Activated naive CD4-positive, alpha-beta T cell treated with anti-CD3 and anti-CD28 coated beads, Interleukin-2, amount 10 ng/mL, durations not matched to agents 7 days and 5 days (primary cell): ENCODE results near the gene BRMS1L.
"Not testable (repeated sequence)": the region's sequence is repeated elsewhere in the genome, so short reads cannot be mapped to it uniquely, and the experiment has no call there.

Experiments
- CTCF ChIA-PET: fragments of 350-600 bp; sonication (Branson Sonifier 250); formaldehyde crosslinking; loops from one replicate; lab custom pipeline; 2021; ENCODE audit warnings: antibody characterized with exemption; lab: Charles Lee
- DNase-seq: peaks from one replicate; pipeline ENCODE4 v3.0.0-alpha.2; 2020
- H3K27ac Mint-ChIP-seq: one replicate; pipeline ENCODE4 v1.8.0; 2021; ENCODE audit warnings: mild to moderate bottlenecking, moderate library complexity, mixed read lengths
- H3K27me3 Mint-ChIP-seq: one replicate; pipeline ENCODE4 v1.8.0; 2021; ENCODE audit warnings: mild to moderate bottlenecking, mixed read lengths
- H3K36me3 Mint-ChIP-seq: one replicate; pipeline ENCODE4 v1.8.0; 2021; ENCODE audit warnings: mixed read lengths
- H3K4me1 Mint-ChIP-seq: one replicate; pipeline ENCODE4 v1.8.0; 2021; ENCODE audit warnings: mixed read lengths
- H3K4me3 Mint-ChIP-seq: one replicate; pipeline ENCODE4 v1.8.0; 2021; ENCODE audit warnings: mild to moderate bottlenecking, moderate library complexity, mixed read lengths
- H3K9me3 Mint-ChIP-seq: one replicate; pipeline ENCODE4 v1.8.0; 2021; ENCODE audit warnings: mixed read lengths

Gene BRMS1L, protein sequence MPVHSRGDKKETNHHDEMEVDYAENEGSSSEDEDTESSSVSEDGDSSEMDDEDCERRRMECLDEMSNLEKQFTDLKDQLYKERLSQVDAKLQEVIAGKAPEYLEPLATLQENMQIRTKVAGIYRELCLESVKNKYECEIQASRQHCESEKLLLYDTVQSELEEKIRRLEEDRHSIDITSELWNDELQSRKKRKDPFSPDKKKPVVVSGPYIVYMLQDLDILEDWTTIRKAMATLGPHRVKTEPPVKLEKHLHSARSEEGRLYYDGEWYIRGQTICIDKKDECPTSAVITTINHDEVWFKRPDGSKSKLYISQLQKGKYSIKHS

DNA sequence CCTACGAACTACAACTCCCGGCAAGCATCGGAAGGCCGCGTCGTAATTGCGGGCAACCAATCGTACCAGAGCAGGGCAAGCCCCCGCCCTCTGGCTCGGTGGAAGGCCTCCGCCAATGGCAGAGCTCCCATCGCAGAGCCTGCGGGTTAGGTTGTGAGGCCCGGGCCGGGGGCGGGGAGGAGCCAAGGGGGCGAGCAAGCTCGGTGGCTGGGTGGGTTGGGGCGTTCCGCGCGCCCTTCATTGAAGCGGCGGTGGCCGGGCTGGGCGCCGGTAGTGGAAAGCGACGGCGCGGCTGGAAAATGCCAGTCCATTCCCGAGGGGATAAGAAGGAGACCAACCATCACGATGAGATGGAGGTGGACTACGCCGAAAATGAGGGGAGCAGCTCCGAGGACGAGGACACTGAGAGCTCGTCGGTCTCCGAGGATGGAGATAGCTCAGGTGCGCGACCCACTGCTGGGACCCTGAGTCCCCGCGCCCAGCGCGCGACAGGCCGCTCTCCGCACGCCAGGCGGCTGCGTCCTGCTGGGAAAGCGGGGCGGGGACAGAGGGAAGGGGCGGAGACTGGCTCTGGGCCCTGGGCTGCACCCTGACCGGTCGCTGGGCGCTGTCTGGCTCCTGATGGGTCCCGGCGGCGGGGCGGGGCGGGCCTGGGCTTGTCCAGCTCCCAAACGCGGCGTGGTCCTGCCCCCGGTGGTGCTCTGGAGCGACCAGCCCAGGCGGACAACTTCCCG is at the start of gene BRMS1L:
BRMS1L (plus strand) TSS at position 121 of the 734 bp plus-strand sequence; CDS start at position 300, 179 bp downstream.
- CTCF ChIA-PET: interaction anchor here (0.8 to 1.4 kb wide), 3 partner anchors 8 to 19 kb away, joined by 4 to 8 read pairs (median 6); no protein-coding TSS in a partner anchor
- Mint-ChIP-seq H3K36me3 (peaks cover 5% of the 10 kb centered on the region), H3K27me3 (peaks cover 15% of the 10 kb centered on the region), H3K4me3 (peak within 1 kb of the TSS; percentile 89), H3K27ac (peak within 1 kb of the TSS; percentile 91), H3K9me3 (no peaks in the 10 kb centered on the region), H3K4me1 (peaks cover 31% of the 10 kb centered on the region)
- peak; percentile 99 for DNase-seq

GRCh38 chr14:35776823-35777222 is 49.3 kb upstream of the BRMS1L start:
- CTCF ChIA-PET: no interaction called here
- no peak for DNase-seq
- no peaks in the 10 kb centered on the region for H3K27me3 Mint-ChIP-seq
- H3K4me3 Mint-ChIP-seq: no peak overlapping the region
- H3K27ac Mint-ChIP-seq: no peak overlapping the region
- peaks cover 15% of the 10 kb centered on the region for H3K9me3 Mint-ChIP-seq
- no peaks in the 10 kb centered on the region for H3K4me1 Mint-ChIP-seq
- H3K36me3 Mint-ChIP-seq: peaks cover 12% of the 10 kb centered on the region

DNA sequence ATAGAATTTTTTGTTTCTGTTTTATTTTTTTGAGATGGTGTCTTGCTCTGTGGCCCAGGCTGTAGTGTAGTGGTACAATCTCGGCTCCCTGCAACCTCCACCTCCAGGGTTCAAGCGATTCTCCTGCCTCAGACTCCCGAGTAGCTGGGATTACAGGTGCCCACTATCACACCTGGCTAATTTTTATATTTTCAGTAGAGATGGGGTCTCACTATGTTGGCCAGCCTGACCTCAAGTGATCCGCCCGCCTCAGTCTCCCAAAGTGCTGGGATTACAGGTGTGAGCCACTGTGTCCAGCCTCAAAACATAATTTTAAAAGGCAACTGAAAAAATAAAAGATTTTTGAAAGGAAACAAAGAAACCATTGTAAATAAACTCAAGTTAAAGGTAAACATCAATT is 48.6 kb upstream of the BRMS1L start:
- H3K4me3 Mint-ChIP-seq, H3K27ac Mint-ChIP-seq, DNase-seq, H3K27me3 Mint-ChIP-seq, H3K4me1 Mint-ChIP-seq, CTCF ChIA-PET: not testable (repeated sequence)
- Mint-ChIP-seq H3K9me3 (peaks cover 15% of the 10 kb centered on the region), H3K36me3 (peaks cover 12% of the 10 kb centered on the region)

GRCh38 chr14:35779368-35779767 is 46.8 kb upstream of the BRMS1L start:
- CTCF ChIA-PET: no interaction called here
- no peak for DNase-seq
- Mint-ChIP-seq H3K27me3 (no peaks in the 10 kb centered on the region), H3K9me3 (peaks cover 15% of the 10 kb centered on the region), H3K4me1 (peaks cover under 1% of the 10 kb centered on the region), H3K27ac (no peak overlapping the region), H3K4me3 (no peak overlapping the region), H3K36me3 (peaks cover 9% of the 10 kb centered on the region)

DNA sequence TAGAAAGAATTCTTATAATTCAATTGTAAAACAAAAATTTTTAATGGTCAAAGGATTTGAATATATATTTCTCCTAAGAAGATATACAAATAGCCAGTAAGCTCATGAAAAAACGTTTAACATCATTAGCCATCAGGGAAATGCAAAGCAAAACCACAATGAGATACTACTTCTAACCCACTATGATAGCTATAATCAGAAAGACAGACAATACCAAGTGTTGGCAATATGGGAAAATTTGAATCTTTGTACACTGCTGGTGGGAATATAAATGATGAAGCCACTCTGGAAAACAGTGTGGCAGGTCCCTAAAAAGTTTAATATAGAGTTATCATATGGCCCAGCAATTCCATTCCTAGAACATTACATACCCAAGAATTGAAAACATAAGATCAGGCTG is 42.4 kb upstream of the BRMS1L start:
- DNase-seq: no peak
- no peak overlapping the region for H3K27ac Mint-ChIP-seq
- CTCF ChIA-PET: no interaction called here
- H3K4me3 Mint-ChIP-seq: no peak overlapping the region
- H3K36me3 Mint-ChIP-seq: peaks cover 7% of the 10 kb centered on the region
- peaks cover 2% of the 10 kb centered on the region for H3K4me1 Mint-ChIP-seq
- peaks cover 15% of the 10 kb centered on the region for H3K9me3 Mint-ChIP-seq
- no peaks in the 10 kb centered on the region for H3K27me3 Mint-ChIP-seq

- Mint-ChIP-seq H3K27me3 (no peaks in the 10 kb centered on the region), H3K4me1 (peaks cover 16% of the 10 kb centered on the region), H3K36me3 (peaks cover 7% of the 10 kb centered on the region), H3K27ac (no peak overlapping the region), H3K4me3 (no peak overlapping the region), H3K9me3 (no peaks in the 10 kb centered on the region)
- CTCF ChIA-PET: interaction anchor here (0.7 kb wide), 1 partner anchor 332 kb away, joined by 3 read pairs; no protein-coding TSS in a partner anchor
- no peak for DNase-seq
Measured at GRCh38 chr14:35786856-35787255, 39.3 kb upstream of the BRMS1L start.

- Mint-ChIP-seq H3K4me1 (peaks cover 14% of the 10 kb centered on the region), H3K36me3 (peaks cover 5% of the 10 kb centered on the region), H3K27me3 (no peaks in the 10 kb centered on the region), H3K4me3 (no peak overlapping the region), H3K9me3 (no peaks in the 10 kb centered on the region), H3K27ac (no peak overlapping the region)
- CTCF ChIA-PET: no interaction called here
- DNase-seq: no peak
Measured at GRCh38 chr14:35789651-35790050, 36.5 kb upstream of the BRMS1L start.

- H3K4me3 Mint-ChIP-seq: no peak overlapping the region
- H3K4me1 Mint-ChIP-seq: peaks cover 15% of the 10 kb centered on the region
- H3K9me3 Mint-ChIP-seq: peaks cover 1% of the 10 kb centered on the region
- H3K27me3 Mint-ChIP-seq: no peaks in the 10 kb centered on the region
- H3K36me3 Mint-ChIP-seq: peaks cover 5% of the 10 kb centered on the region
- CTCF ChIA-PET: interaction anchor here (0.8 kb wide), 1 partner anchor 83 kb away, joined by 4 read pairs; no protein-coding TSS in a partner anchor
- DNase-seq: no peak
- no peak overlapping the region for H3K27ac Mint-ChIP-seq
Measured at GRCh38 chr14:35797796-35798195, 28.3 kb upstream of the BRMS1L start.

GRCh38 chr14:35806006-35806907 is 19.9 kb upstream of the BRMS1L start:
- Mint-ChIP-seq H3K4me1 (peaks cover 35% of the 10 kb centered on the region), H3K27me3 (peaks cover 4% of the 10 kb centered on the region), H3K27ac (no peak overlapping the region), H3K4me3 (no peak overlapping the region), H3K36me3 (peaks cover 3% of the 10 kb centered on the region), H3K9me3 (peaks cover 1% of the 10 kb centered on the region)
- CTCF ChIA-PET: interaction anchor here (1.0 to 2.2 kb wide), 4 partner anchors 11 to 119 kb away, joined by 3 to 10 read pairs (median 5); partner anchors contain the start of gene BRMS1L
- no peak for DNase-seq

DNA sequence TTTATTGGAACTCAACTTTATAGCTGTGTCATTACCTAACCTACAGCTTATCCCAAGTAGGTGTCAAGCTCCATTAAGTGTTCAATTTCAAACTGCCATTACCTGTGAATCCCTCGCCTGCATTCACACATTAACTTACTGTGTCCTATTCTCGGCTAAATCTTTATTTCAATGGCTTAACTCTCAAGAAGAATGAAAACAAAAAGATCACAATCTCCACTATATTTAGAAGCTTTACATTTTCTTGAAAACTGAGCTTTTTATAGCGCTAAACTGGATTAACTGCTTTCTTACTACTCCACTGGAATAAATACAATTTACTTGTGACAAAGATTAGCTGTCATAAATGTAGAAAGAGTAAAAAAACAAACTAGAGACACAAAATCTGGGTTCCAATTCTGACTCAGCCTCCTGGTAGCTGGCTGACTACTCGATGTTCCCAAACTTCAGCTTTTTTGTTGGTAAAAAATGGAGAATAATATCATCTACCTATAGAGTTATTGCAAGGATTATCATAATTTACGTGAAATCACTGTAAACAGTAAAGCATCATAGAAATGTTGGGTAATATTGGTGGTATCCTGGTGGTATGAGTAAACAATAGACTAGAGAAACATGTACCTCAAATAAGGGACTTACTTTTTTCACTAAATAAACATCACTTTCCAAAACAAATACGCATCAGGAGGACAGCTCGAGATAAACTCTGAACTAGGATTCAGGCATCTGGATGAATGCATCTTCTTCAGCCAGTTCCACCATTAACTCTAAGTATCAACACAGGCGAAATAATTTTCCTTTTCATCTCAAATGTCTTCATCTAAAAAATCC is 18.8 kb upstream of the BRMS1L start:
- peaks cover 2% of the 10 kb centered on the region for H3K36me3 Mint-ChIP-seq
- peaks cover 31% of the 10 kb centered on the region for H3K4me1 Mint-ChIP-seq
- no peak for DNase-seq
- H3K27ac Mint-ChIP-seq: peak overlapping the region; percentile 67
- H3K4me3 Mint-ChIP-seq: peak overlapping the region; percentile 99
- H3K9me3 Mint-ChIP-seq: peaks cover under 1% of the 10 kb centered on the region
- H3K27me3 Mint-ChIP-seq: peaks cover 4% of the 10 kb centered on the region
- CTCF ChIA-PET: interaction anchor here (1.0 to 2.2 kb wide), 5 partner anchors 10 to 120 kb away, joined by 3 to 10 read pairs (median 4); partner anchors contain the start of gene BRMS1L

GRCh38 chr14:35808076-35808637 is 18.0 kb upstream of the BRMS1L start:
- Mint-ChIP-seq H3K9me3 (no peaks in the 10 kb centered on the region), H3K36me3 (peaks cover 2% of the 10 kb centered on the region), H3K4me3 (peak overlapping the region; percentile 99), H3K27me3 (peaks cover 4% of the 10 kb centered on the region), H3K27ac (peak overlapping the region; percentile 98), H3K4me1 (peaks cover 31% of the 10 kb centered on the region)
- peak; percentile 36 for DNase-seq
- CTCF ChIA-PET: interaction anchor here (1.8 to 2.2 kb wide), 2 partner anchors 10 to 18 kb away, joined by 6 to 10 read pairs; partner anchors contain the start of gene BRMS1L

DNA sequence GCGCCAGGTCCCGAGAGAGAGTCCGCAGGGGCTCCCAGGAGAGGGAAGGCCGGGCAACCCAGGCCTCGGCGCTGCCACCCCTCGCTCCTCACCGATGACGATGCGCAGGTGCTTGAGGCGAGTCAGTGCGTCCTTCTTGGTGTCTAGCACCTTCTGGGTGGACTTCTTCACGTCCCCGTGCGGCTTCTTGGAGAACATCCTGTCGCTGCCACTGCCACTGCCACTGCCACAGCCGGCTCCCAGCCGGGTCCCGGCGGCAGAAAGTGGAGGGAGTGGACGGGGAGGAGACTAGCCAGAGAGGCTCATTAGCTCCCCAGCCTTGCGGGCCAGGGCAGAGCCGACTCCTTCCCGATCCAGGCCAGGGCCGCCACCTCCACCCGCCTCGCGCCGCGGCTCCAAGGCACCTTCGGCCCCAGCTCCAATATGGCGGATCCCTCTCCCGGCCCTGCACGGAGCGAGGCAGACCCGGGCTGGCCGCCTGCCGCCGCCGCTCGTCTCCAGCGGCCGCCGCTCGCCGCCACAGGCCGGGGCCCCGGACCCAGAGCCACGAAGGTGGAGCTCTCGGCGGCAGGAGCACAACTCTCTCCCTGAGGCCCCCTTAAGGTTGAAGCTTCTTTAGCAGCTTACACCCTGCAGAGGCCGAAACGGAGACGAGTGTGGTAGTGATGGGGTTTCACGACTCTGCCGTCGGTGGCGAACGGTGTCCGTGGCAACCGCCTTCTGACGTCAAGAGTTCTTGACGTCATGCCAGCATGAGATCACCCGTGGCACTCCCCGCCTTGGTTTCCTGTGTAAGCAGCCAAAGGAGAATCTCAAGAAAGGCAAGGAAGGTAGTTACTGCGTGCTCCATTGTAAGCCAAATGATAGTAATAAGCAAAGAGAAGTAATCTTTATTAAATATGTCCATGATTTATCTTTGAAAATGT is 17.2 kb upstream of the BRMS1L start, which contains the start of gene RALGAPA1:
RALGAPA1 (minus strand) TSS at position 658 of the 926 bp plus-strand sequence; CDS start at position 198, 460 bp downstream.
- H3K36me3 Mint-ChIP-seq, H3K9me3 Mint-ChIP-seq, H3K27me3 Mint-ChIP-seq: not testable (repeated sequence)
- Mint-ChIP-seq H3K27ac (peak within 1 kb of the TSS; percentile 98), H3K4me1 (peaks cover 31% of the 10 kb centered on the region), H3K4me3 (peak within 1 kb of the TSS; percentile 99)
- peak; percentile 94 for DNase-seq
- CTCF ChIA-PET: interaction anchor here (0.7 kb wide), 1 partner anchor 120 kb away, joined by 3 read pairs; no protein-coding TSS in a partner anchor
